GM13976 (cell line): ENCODE measurements around the gene KSR1.

Experiments used
- DNase-seq: peaks from one replicate; pipeline ENCODE4 v3.0.0; 2012; ENCODE audit warnings: low spot score
- CTCF ChIP-seq: IDR thresholded peaks from 2 replicates; pipeline ENCODE4 v1.5.1; 2012; ENCODE audit warnings: borderline replicate concordance, mild to moderate bottlenecking; ENCODE audit not compliant: insufficient read depth; ENCODE audit errors: extremely low read depth, missing control alignments, control extremely low read depth
- in situ Hi-C: fragments of 300-500 bp; cut with MboI; formaldehyde crosslinking; loops from one replicate; pipeline ENCODE4 v1.12.0; 2022; ENCODE audit warnings: low sequenced_read_pairs, mixed read lengths, inconsistent platforms; ENCODE audit not compliant: unreplicated experiment

KSR1 gene

GRCh38 chr17:27560668-27561067, 104.4 kb downstream of the KSR1 start:
- TF ChIP-seq CTCF: no peak
- in situ Hi-C loops: no loop called here
- no peak for DNase-seq

- in situ Hi-C loops: no loop called here
- TF ChIP-seq CTCF: no peak
- DNase-seq: no peak
These were observed 106.7 kb downstream of the KSR1 start for GRCh38 chr17:27562777-27563455.

- DNase-seq: no peak
- in situ Hi-C loops: no loop called here
- no peak for TF ChIP-seq CTCF
These were observed 107.3 kb downstream of the KSR1 start for GRCh38 chr17:27563532-27563931.

- no peak for TF ChIP-seq CTCF
- in situ Hi-C loops: no loop called here
- DNase-seq: no peak
These were observed 108.2 kb downstream of the KSR1 start for GRCh38 chr17:27564463-27564862.

- no peak for TF ChIP-seq CTCF
- DNase-seq: no peak
- in situ Hi-C loops: no loop called here
These were observed 109.8 kb downstream of the KSR1 start for GRCh38 chr17:27565874-27566670.

- no peak for DNase-seq
- no peak for TF ChIP-seq CTCF
- in situ Hi-C loops: no loop called here
These were observed 110.7 kb downstream of the KSR1 start for GRCh38 chr17:27566671-27567562.
